Measurements from ENCODE around the gene UQCR10.

Gene UQCR10

DNA sequence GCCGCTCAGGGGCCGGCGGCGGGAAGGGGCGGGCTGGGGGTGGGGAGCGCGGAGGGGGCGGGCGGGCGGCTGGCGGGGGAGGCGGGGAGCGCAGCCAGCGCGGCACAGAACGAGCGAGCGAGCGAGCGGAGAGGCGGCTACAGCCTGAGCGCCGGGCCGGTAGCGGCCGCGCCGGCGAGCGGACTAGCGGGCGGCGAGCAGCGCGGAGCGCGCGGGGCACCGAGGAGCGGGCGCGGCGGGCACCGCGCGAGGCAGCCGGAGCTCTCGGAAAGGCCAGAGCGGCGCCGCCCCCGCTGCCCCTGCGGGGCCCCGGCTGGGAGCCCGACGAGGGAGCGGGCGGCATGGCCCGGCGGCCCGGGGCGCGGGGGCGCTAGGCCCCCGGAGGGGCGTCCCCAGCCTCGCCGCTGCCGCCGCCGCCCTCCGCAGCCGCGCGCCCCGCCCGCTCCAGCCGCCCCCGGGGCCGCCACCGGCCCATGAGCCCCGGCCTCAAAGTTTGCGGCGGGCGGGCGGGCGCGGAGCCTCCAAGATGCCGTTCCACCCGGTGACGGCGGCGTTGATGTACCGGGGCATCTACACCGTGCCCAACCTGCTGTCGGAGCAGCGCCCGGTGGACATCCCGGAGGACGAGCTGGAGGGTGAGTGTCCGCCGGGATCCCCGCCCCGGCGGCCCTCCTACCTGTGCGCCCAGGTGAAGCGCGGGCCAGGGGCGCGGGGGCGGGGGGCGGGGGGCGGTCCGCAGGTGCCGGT lies 47.1 kb upstream of the UQCR10 start, which contains the start of gene CABP7:
Gene CABP7, plus strand, starts transcription at position 105 of the 747 bp plus-strand sequence. Its CDS starts 422 bp downstream, at position 527.
- Histone ChIP-seq H3K36me3 (ENCODE audit: insufficient read depth, low read length) (no peaks in the 10 kb centered on the region), H3K4me1 (ENCODE audit: insufficient read depth, low read length) (no peaks in the 10 kb centered on the region), H4K20me1 (ENCODE audit: insufficient read depth, low read length) (peaks cover 18% of the 10 kb centered on the region), H3K9me3 (ENCODE audit: insufficient read depth, low read length, severe bottlenecking) (no peaks in the 10 kb centered on the region), H3K4me3 (ENCODE audit: low read depth in 1 of 2, low read length in 2 of 2) (no peak within 1 kb of the TSS), H3K27me3 (ENCODE audit: insufficient read depth, low read length, poor library complexity) (no peaks in the 10 kb centered on the region), H2AFZ (ENCODE audit: low read depth, low read length) (no peak within 1 kb of the TSS), H3K4me2 (ENCODE audit: insufficient read depth, low read length) (no peak within 1 kb of the TSS), H3K79me2 (ENCODE audit: insufficient read depth, low read length) (no peaks in the 10 kb centered on the region), H3K9ac (ENCODE audit: low read depth, low read length) (no peak within 1 kb of the TSS), H3K27ac (ENCODE audit: low read length) (no peak within 1 kb of the TSS)
- no peak for TF ChIP-seq EZH2 (IDR thresholded peaks at IDR 0.05; ENCODE audit: borderline replicate concordance, low read depth, low read length, severe bottlenecking)
- TF ChIP-seq, protein P1, sequence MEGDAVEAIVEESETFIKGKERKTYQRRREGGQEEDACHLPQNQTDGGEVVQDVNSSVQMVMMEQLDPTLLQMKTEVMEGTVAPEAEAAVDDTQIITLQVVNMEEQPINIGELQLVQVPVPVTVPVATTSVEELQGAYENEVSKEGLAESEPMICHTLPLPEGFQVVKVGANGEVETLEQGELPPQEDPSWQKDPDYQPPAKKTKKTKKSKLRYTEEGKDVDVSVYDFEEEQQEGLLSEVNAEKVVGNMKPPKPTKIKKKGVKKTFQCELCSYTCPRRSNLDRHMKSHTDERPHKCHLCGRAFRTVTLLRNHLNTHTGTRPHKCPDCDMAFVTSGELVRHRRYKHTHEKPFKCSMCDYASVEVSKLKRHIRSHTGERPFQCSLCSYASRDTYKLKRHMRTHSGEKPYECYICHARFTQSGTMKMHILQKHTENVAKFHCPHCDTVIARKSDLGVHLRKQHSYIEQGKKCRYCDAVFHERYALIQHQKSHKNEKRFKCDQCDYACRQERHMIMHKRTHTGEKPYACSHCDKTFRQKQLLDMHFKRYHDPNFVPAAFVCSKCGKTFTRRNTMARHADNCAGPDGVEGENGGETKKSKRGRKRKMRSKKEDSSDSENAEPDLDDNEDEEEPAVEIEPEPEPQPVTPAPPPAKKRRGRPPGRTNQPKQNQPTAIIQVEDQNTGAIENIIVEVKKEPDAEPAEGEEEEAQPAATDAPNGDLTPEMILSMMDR (IDR thresholded peaks at IDR 0.05; ENCODE audit: borderline replicate concordance, extremely low read depth, low read length, poor library complexity, severe bottlenecking), result no peak
- ATAC-seq (ENCODE audit: insufficient read depth, low read depth) (no peak), DNase-seq (no peak)

DNA sequence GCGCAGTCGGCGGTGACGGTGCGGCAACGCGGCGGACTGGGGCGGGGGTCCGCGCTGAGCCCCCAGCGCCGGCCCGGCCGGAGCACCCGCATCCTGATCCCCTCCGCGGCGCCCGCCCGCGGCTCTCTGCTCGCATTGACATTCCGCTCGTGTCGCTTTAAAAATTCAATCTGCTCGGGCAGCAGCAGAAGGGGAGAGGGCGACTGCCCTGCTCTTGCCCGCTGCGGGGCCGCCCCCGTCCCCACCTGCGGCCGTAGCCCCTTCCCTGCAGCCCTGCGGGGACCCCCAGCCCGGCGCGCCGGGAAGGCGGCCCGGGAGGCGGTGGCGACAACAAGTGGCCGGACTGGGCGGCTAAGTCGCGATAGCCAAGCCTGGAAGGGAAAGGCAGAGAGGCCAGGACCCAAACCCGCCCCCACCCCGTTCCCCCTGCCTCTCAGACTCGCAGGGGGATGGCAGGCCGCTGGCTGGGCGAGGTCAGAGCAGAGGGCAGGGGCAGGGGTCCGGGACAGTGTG lies 46.3 kb upstream of the UQCR10 start:
- no peak overlapping the region for H2AFZ ChIP-seq (ENCODE audit: low read depth, low read length)
- no peak overlapping the region for H3K9ac ChIP-seq (ENCODE audit: low read depth, low read length)
- ATAC-seq (ENCODE audit: insufficient read depth, low read depth) (no peak), DNase-seq (no peak)
- H4K20me1 ChIP-seq (ENCODE audit: insufficient read depth, low read length), result peaks cover 20% of the 10 kb centered on the region
- H3K4me1 ChIP-seq (ENCODE audit: insufficient read depth, low read length), result no peaks in the 10 kb centered on the region
- no peaks in the 10 kb centered on the region for H3K79me2 ChIP-seq (ENCODE audit: insufficient read depth, low read length)
- H3K27ac ChIP-seq (ENCODE audit: low read length), result no peak overlapping the region
- TF ChIP-seq, protein P1 (IDR thresholded peaks at IDR 0.05; ENCODE audit: borderline replicate concordance, extremely low read depth, low read length, poor library complexity, severe bottlenecking), result no peak
- no peak for TF ChIP-seq EZH2 (IDR thresholded peaks at IDR 0.05; ENCODE audit: borderline replicate concordance, low read depth, low read length, severe bottlenecking)
- no peaks in the 10 kb centered on the region for H3K36me3 ChIP-seq (ENCODE audit: insufficient read depth, low read length)
- H3K9me3 ChIP-seq (ENCODE audit: insufficient read depth, low read length, severe bottlenecking), result no peaks in the 10 kb centered on the region
- H3K4me3 ChIP-seq (ENCODE audit: low read depth in 1 of 2, low read length in 2 of 2), result no peak overlapping the region
- no peaks in the 10 kb centered on the region for H3K27me3 ChIP-seq (ENCODE audit: insufficient read depth, low read length, poor library complexity)
- H3K4me2 ChIP-seq (ENCODE audit: insufficient read depth, low read length), result no peak overlapping the region

DNA sequence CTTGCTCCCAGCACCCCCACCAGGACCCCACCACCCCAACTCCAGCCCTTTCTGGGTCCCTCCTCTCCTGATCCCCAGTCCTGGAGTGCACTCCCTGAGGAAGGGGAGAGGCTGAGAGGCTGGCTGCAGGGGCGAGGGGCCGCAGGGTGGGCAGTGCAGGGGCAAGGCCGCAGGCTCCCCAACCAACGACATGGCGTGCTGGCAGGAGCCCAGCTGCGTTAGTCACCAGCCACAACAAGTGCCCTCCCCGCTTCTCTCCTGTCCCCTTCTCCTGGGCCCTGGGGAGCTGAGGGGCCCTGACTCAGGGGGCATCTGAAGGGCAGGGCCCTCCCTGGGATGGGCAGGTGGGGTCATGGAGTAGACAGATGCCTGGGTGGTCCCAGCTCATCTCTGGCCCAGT lies 45.0 kb upstream of the UQCR10 start:
- no peak for DNase-seq
- TF ChIP-seq, protein P1 (IDR thresholded peaks at IDR 0.05; ENCODE audit: borderline replicate concordance, extremely low read depth, low read length, poor library complexity, severe bottlenecking), result no peak
- no peak for TF ChIP-seq EZH2 (IDR thresholded peaks at IDR 0.05; ENCODE audit: borderline replicate concordance, low read depth, low read length, severe bottlenecking)
- peaks cover 11% of the 10 kb centered on the region for H4K20me1 ChIP-seq (ENCODE audit: insufficient read depth, low read length)

More for the DNA sequence above, 45.0 kb upstream of the UQCR10 start:
- no peak for ATAC-seq (ENCODE audit: insufficient read depth, low read depth)
- no peaks in the 10 kb centered on the region for H3K27me3 ChIP-seq (ENCODE audit: insufficient read depth, low read length, poor library complexity)
- no peak overlapping the region for H3K4me2 ChIP-seq (ENCODE audit: insufficient read depth, low read length)
- no peaks in the 10 kb centered on the region for H3K4me1 ChIP-seq (ENCODE audit: insufficient read depth, low read length)
- H3K27ac ChIP-seq (ENCODE audit: low read length), result no peak overlapping the region
- no peaks in the 10 kb centered on the region for H3K9me3 ChIP-seq (ENCODE audit: insufficient read depth, low read length, severe bottlenecking)
- H3K36me3 ChIP-seq (ENCODE audit: insufficient read depth, low read length), result no peaks in the 10 kb centered on the region
- no peak overlapping the region for H3K4me3 ChIP-seq (ENCODE audit: low read depth in 1 of 2, low read length in 2 of 2)
- H3K9ac ChIP-seq (ENCODE audit: low read depth, low read length), result no peak overlapping the region
- H2AFZ ChIP-seq (ENCODE audit: low read depth, low read length), result no peak overlapping the region
- no peaks in the 10 kb centered on the region for H3K79me2 ChIP-seq (ENCODE audit: insufficient read depth, low read length)

All from DND-41 (cell line).